ENCODE results near the gene CRK.
"Not testable (repeated sequence)": the region's sequence is repeated elsewhere in the genome, so short reads cannot be mapped to it uniquely, and the experiment has no call there.

The CRK gene

DNA sequence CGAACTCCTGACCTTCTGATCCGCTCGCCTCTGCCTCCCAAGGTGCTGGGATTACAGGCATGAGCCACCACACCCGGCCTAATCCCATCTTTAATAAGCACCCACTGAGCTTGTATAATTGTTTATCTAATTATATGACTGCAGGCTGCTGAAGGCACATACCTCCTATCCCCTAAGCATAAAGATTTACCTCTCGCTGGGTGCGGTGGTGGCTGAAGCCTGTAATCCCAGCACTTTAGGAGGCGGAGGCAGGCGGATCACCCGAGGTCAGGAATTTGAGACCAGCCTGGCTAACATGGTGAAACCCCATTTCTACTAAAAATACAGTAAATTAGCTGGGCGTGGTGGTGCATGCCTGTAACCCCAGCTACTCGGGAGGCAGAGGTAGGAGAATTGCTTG is 35.9 kb downstream of the CRK start:
- no peak for DNase-seq

DNA sequence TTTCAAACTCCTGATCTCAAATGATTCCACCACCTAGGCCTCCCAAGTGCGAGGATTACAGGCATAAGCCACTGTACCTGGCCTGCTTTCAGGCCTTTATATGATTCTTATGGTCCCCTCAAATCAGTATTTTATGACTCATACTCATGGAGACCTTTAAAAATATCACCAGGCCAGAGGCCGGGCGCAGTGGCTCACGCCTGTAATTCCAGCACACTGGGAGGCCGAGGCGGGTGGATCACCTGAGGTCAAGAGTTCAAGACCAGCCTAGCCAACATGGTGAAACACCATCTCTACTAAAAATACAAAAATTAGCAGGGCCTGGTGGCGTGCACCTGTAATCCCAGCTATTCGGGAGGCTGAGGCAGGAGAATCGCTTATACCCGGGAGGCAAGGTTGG is 37.6 kb downstream of the CRK start:
- not testable (repeated sequence) for DNase-seq

DNA sequence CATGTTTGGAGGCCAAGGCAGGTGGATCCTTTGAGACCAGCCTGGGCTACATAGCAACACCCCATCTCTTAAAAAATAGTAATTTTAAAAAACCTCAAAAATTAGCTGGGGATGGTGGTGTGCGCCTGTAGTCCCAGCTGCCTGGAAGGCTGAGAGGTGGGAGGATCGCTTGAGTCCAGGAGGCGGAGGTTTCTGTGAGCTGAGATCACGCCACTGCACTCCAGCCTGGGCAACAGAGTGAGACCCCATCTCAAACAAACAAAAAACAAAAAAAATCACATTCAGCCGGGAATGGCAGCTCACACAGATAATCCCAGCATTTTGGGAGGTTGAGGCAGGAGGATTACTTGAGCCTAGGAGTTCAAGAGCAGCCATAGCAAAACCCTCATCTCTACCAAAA is 39.6 kb downstream of the CRK start:
- no peak for DNase-seq

DNA sequence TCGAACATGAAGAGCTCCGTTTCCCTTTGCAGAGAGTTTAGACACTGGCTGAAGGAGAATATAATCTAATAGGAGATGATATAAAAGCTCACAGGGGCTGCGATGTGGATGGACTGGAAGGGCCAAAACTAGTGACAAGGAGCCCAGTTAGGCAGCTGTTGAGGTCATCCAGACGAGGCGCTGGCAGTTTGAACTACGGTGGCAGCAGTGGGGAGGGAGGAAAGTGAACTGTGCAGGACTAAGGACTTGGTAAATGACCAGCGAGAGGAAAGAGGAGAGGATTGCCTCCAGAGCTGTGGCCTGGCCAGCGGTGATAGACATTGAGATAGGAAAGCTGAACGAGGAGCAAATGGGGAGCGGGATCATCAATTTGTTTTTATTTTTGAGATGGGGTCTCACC is 41.4 kb downstream of the CRK start:
- DNase-seq, result no peak

DNA sequence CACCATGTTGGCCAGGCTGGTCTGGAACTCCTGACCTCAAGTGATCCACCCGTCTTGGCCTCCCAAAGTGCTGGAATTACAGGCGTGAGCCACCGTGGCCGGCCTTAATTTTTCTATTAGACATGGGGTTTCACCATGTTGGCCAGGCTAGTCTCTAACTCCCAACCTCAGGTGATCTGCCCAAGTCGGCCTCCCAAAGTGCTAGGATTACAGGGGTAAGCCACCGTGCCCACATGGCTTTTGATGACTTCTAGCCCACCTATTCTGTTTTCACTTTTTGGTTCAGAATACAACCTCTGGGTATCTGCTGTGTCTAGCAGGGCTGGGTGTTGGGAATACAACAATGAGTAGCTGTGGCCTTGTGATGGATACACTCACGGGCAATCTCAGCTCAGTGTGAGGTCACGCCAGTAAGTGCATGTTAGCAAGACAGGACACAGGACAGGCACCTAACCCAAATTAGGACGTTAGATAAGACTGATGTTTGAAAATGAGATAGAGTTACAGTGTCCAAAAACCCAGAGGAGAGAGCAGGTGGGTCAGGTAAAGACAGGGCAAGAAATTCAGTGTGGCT is 41.9 kb downstream of the CRK start:
- no peak for DNase-seq

DNA sequence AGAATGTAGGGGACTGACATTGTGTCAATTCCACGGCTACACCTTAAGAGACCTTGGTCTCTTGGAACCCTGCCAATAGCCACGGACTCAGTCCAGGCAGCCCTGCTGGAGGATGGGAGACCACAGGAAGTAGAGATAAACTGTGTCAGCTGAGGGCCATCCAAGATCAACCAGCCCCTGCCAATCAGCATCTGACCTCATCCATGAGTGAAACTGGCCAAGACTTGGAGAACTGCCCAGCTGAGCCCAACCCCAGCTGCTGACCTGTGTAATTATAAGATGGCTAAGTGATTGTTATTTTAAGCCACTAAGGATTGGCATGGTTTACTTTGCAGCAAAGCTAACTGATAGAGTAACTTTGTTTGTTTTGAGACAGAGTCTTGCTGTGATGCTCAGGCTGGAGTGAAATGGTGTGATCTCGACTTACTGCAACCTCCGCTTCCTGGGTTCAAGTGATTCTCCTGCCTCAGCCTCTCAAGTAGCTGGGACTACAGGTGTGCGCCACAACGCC is 42.7 kb downstream of the CRK start:
- peak; percentile 27 for DNase-seq

DNA sequence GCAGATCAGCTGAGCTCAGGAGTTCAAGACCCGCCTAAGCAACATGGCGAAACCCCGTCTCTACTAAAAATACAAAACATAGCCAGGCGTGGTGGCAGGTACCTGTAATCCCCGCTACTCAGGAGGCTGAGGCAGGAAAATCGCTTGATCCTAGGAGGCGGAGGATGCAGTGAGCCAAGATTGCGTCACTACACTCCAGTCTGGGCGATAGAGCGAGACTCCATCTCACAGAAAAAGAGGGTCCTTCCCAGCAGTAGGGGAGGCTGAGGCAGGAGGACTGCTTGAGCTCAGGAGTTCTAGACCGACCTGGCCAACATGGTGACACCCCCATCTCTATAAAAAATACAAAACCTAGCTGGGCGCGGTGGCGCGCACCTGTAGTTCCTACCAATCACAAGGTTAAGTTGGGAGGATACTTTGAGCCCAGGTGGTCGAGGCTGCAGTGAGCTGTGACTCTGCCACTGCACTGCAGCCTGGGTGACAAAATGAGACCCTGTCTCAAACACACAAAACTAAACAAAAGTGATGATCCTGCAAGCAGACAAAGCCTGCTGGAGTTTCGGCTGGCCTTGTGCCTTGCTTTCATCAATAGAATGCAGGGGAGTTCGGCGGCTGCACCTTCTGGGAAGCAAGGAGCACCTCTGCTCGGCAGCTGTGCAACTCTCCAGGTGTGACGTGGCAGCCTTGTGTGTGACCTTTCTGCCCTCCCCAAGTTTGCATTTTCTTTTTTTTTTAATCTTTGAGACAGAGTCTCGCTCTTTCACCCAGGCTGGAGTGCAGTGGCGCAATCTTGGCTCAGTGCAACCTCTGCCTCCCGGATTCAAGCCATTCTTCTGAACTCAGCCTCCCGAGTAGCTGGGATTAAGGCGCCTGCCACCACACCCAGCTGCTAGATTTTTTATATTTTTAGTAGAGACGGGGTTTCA is 43.6 kb downstream of the CRK start:
- no peak for DNase-seq

DNA sequence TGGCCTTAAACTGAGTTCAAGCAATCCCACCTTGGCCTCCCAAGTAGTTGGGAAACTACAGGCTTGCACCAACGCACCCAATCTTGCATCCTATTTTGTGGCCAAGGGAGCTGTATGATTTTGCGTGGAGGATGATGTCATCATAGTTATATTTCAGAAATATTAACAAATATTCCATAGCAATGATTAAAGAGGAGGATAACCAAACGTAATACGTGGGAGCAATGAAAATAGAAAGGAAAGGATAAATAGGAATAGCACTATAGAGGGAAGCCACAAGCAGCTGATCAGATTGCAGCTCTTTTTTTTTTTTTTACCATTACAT is 53.8 kb downstream of the CRK start:
- no peak for DNase-seq

DNA sequence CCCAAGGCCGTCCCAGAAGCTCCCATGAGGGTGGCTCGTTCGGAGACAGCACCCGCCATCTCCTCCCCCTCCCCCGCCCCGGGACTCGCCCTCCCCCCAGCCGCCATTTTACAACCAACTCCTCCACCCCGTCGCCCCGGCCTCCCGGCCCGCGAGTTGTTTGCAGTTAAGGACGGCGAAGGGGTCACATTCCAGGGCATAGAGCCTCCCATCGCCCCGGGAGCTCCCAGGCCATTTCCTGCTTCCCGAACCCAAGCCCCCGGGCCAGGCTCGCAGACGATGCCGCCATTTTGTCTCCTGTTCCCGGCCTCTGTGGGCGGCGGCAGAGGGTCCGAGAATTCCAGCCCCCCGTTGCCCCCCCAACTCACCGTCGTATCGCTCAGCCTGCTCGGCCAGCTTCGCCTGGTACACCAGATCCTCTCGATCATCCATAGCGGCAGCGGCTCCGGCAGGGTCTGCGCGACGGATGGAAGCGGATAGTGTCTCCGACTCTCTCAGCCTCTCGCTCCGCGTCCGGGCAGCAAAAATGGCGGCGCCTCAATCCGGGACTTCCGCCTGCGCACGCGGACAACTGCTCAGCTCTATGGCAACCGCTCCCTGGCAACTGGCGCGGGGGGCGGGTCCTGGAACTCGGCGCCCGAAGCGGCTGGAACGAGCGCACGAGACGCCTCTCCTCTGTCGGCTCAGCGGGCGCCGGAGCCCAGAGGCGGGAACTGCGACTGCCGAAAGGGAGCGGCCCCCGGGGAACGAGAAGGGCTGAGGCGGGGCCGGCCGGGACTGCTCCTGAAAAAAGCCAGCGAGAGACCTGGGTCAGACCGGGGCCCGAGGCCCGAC is 56.1 kb downstream of the CRK start, which contains the start of gene YWHAE:
Gene YWHAE, minus strand, starts transcription at position 544 of the 834 bp plus-strand sequence. Its CDS starts 112 bp downstream, at position 432.
- DNase-seq, result peak; percentile 48

DNA sequence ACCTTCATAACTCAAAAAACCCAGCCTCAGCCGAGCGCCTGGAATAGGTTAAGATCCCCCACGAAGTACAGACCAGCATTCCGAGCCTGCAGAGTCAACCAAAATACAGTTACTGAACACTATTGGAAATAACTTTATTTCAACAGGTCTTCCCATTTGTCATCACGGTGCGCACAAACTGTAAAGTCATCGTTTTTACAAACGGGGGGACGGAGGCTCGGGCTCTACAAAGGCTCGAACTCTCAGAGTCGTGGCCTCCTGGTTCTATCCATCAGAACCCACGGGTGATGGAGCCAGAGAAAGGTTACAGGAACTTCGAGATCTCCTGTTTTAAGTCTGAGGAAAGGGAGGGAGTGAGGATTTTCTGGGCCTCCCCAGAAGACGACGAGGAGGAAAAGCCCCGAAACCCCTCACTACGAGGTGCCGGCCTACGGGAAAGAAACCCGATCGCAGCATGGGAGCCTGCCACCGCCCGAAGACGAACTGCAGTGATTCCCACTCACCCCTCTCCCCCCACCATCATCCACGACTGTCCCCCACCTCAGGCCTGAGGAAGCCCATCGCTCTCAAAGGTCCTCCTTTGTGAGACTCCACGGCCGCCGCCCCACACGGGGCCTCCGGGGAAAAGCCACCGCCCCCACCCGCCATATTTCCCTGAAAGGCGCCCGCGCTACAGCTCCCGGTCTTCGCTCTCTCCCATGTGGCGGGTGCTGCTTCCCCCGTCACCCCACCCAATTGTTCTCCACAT is 56.9 kb downstream of the CRK start:
- no peak for DNase-seq

DNA sequence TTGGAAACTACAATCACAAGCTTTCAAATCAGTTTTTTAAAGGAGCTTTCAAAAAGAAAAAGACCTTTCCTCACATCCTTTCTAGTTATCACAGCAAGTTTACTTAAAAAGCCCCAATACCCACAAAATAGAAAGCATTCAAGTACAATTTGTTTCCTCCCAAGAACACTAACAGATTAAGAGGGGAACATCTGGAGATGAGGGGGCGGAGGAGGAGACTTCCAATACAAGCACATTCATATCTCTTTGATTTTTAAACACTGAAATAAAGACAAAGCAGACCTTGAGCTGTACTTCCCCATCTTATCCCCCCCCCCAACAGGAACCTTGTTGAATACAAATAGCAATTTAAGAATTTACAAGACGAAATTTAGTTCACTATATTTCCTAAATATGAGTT is 58.0 kb downstream of the CRK start:
- DNase-seq, result no peak

DNA sequence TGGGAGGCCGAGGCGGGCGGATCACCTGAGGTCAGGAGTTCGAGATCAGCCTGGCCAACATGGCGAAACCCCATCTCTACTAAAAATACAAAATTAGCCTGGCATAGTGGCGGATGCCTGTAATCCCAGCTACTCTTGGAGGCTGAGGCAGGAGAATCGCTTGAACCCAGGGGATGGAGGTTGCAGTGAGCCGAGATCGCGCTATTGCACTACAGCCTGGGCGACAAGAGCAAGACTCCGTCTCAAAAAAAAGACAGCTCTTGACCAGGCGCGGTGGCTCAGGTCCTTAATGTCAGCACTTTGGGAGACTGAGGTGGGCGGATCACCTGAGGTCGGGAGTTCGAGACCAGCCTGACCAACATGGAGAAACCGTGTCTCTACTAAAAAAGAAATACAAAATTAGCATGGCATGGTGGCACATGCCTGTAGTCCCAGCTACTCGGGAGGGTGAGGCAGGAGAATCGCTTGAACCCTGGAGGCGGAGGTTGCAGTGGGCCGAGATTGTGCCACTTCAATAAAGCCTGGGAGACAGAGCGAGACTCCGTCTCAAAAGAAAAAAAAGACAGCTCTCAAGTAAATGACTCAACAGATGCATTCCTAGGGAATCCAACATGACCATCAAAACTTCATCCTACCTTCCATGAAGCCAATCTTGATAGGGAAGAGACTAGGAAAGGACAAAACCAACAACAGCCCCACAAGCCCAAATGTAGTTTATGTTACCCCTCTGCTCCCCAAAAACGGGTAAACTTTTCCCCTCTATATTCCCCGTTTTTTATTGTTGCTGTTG is 60.0 kb downstream of the CRK start:
- DNase-seq, result not testable (repeated sequence)

DNA sequence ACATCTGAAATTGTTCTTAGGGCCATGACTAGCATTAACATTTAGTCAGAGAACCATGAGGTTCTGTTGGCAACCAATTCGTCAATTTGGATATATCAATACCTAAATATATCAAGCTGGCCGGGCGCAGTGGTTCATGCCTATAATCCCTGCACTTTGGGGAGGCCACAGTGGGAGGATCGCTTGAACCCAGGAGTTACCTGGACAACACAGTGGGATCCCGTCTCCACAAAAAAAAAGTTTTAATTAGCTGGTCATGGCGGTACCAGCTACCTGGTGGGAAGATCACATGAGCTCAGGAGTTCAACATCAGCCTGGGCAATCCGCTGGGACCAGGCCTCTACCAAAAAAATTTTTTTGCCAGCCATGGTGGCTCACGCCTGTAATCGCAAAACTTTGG is 64.5 kb downstream of the CRK start:
- no peak for DNase-seq

DNA sequence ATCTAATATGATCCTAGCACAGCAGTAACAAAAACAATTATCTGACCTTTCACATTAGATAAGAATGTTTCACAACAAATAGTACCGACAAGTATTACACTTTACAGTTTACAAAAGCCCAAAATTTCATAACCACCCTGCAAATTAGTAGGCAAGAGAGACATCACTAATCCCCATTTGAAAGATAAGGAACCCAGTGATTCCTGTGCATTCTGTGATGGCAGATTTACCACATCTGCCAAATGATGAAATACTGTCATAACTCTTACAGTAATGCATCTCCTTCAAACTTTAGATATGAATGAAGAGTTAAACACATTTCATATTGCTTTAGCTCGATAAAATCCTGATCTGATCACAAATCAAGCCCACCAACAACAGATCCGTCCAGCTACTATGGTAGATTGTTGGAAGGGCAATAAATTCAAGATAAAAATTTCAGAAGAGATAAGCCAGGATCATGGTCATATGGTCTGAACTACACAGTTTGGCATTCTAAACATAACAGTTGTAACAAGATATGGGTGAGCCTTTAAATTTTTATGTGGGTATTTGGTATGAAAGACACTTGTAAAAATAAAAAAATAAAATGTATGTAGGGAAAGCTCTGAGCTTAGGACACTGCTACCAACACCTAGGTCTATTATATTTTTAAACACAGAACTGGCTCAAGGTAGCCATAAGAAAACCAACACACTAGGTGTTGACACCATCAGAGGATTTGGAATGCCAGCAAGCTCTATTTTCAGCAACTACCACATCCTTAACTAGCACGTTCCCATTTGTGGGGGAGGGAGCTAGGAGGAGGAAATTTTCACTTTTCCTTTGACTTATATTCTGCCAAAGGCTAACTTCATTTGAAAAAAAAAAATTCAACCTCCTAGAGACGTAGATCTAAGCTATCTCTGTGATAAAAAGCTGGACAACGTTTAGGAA is 65.3 kb downstream of the CRK start:
- no peak for DNase-seq

DNA sequence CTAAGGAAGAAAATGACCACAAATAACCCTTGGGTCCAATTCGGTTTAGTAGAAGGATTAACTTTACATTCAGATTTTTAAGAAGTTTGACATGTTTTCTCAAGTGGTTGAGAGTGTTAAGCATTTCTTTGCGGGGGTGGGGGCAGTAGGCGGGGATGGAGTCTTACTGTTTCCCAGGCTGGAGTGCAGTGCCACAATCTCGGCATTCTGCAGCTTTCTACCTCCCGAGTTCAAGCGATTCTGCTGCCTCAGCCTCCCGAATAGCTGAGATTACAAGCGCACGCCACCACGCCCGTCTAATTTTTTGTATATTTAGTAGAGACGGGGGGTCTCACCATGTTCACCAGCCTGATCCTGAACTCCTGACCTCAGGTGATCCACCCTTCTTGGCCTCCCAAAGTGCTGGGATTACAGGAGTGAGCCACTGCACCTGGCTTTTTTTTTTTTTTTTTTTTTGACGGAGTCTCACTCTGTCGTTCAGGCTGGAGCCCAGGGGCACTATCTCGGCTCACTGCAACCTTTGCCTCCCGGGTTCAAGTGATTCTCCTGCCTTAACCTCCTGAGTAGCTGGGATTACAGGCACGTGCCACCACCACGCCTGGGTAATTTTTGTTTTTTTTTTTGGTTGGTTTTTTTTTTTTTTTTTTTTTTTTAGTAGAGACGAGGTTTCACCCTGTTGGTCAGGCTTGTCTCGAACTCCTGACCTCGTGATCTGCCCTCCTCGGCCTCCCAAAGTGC is 68.4 kb downstream of the CRK start:
- DNase-seq, result not testable (repeated sequence)

DNA sequence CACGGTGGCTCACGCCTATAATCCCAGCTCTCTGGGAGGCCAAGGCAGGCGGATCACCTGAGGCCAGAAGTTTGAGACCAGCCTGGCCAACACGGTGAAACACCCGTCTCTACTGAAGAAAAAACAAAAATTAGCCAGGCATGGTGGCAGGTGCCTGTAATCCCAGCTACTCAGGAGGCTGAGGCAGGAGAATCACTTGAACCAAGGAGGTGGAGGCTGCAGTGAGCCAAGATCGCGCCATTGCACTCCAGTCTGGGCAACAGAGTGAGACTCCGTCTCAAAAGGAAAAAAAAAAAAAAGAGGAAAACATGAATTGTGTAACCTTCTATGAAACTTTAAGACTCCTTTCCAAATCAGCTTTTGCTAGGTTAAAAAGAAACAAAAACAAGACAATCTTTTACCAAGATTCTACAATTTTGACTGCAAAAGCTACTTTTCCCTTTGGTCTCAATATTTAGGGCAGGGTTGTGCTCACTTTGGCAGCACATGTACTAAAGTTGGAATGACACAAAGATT is 69.3 kb downstream of the CRK start:
- DNase-seq, result not testable (repeated sequence)

DNA sequence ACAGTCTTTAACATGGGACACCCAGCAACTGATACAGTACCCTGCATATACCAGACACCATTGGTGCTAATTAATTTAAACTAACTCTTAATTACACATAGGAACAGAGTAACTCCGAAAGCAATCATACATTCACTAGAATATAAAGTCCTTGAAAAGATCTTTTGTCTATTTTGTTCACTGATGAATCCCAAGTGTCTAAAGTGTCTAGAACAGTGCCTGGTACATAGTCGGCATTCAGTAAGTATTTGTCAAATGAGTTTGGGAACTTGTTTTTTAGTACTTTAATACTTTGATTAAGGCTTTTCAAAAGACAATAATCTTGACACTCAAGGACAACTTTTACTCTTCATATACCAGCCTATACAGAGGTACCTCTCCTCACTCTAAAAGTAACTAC is 69.8 kb downstream of the CRK start:
- no peak for DNase-seq

DNA sequence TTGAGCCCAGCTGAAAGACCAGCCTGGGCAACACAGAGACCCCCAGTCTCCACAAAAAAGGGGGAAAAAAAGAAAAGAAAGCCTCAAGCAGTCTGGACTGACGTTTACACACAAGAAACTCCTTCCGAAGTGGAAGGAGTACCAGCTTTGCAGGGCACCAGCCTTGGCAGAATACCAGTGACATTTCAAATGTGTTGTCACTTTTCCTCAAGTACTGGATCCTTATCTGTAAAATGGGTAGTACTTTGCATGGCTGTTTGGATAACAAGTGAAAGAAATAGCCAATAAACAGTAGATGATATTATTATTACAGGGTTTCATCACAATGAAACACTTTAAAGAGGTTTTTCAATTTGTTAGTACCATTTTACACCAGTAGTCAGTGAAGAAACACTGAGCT is 70.2 kb downstream of the CRK start:
- DNase-seq, result no peak

DNA sequence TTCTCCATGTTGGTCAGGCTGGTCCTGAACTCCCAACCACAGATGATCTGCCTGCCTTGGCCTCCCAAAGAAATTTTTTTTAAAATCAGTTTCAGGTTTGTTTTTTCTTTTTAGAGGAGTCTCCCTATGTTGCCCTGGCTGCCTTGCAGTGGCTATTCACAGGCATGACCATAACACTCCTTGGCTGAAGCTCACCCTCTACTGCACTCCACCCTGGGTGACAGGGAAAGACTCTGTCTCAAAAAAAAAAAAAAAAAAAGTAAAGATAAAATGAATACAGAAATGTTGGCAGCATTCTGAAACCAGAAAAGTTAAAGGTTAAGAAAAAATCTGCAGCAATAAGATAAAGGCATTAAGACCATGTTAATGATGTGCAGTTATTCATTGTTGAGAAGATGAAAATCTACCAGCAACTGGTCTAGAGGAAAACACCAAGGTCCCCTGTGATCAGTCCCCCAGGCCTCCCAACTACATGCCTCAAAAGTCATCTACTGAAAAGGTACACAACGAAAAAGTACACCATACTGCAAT is 71.1 kb downstream of the CRK start:
- no peak for DNase-seq
